Measurements from ENCODE around the gene SCAMP1. TPM values are rescaled to one million over a fixed set of nuclear protein-coding genes. Genes with fewer than 3 reads are reported as not detected.
"Not testable (repeated sequence)": the region's sequence is repeated elsewhere in the genome, so short reads cannot be mapped to it uniquely, and the experiment has no call there.

Gene SCAMP1
- total RNA-seq, 2 experiments from 2014 or later, result 18.0 to 41.1 TPM

DNA sequence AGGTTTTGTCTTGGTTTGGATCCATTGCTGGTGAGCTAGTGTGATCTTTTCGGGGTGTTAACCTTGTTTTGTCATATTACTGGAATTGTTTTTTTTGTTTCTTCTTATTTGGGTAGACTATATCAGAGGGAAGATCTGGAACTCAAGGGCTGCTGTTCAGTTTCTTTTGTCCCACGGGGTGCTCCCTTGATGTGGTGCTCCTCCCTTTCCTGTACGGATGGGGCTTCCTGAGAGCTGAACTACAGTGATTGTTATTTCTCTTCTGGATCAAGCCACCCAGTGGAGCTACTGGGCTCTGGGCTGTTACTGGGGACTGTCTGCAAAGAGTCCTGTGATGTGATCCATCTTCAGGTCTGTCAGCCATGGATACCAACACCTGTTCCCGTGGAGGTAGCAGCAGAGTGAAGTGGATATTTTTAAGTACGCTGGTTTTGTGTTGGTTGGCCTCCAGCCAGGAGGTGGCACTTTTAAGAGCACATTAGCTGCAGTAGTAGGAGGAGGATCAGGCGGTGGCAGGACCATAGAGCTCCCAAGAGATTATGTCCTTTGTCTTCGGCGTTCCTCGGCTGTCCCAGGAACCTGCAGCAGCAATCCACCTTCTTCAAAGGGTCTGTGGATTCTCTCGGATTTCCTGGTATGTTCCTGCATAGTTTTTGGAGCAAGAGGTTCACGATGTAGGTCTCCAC, 27.2 kb downstream of the SCAMP1 start:
- POLR2A ChIA-PET, result interaction anchor here (0.7 to 1.0 kb wide), 2 partner anchors 334 to 377 kb away, joined by 3 to 4 read pairs; no protein-coding TSS in a partner anchor
- intact Hi-C loops (cut with micrococcal nuclease; ENCODE audit: unreplicated experiment), result no loop called here
- no peaks in the 10 kb centered on the region; the same call in 1 of the 2 replicates for H4K20me1 ChIP-seq (ENCODE audit: insufficient read depth, low read length)
- H3K9me3 ChIP-seq (ENCODE audit: low read length), result peaks cover 31% of the 10 kb centered on the region; the same call in 1 of the 2 replicates
- DNase-seq (ENCODE audit: low spot score), result no peak
- BruUV-seq (replicated peaks), result no TSS peak
- no peak overlapping the region for H3K4me3 ChIP-seq (ENCODE audit: low read depth, low read length, poor library complexity, severe bottlenecking)
- CTCF ChIA-PET (ENCODE audit: unreplicated experiment), result no interaction called here
- H2AFZ ChIP-seq (ENCODE audit: low read length), result no peak overlapping the region
- H3K79me2 ChIP-seq (ENCODE audit: insufficient read depth, low read depth, low read length), result peaks cover 46% of the 10 kb centered on the region; the same call in 1 of the 2 replicates
- TF ChIP-seq, protein P1, sequence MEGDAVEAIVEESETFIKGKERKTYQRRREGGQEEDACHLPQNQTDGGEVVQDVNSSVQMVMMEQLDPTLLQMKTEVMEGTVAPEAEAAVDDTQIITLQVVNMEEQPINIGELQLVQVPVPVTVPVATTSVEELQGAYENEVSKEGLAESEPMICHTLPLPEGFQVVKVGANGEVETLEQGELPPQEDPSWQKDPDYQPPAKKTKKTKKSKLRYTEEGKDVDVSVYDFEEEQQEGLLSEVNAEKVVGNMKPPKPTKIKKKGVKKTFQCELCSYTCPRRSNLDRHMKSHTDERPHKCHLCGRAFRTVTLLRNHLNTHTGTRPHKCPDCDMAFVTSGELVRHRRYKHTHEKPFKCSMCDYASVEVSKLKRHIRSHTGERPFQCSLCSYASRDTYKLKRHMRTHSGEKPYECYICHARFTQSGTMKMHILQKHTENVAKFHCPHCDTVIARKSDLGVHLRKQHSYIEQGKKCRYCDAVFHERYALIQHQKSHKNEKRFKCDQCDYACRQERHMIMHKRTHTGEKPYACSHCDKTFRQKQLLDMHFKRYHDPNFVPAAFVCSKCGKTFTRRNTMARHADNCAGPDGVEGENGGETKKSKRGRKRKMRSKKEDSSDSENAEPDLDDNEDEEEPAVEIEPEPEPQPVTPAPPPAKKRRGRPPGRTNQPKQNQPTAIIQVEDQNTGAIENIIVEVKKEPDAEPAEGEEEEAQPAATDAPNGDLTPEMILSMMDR (conservative IDR thresholded peaks at IDR 0.05; ENCODE audit: low read length), result no peak
- TF ChIP-seq EZH2phosphoT487 (IDR thresholded peaks at IDR 0.05; ENCODE audit: borderline replicate concordance, low read depth, low read length), result no peak
- H3K9me2 ChIP-seq (ENCODE audit: insufficient read depth, low read length), result no peaks in the 10 kb centered on the region
- H3K36me3 ChIP-seq (ENCODE audit: insufficient read depth, low read length), result peaks cover 37% of the 10 kb centered on the region
- H3K4me2 ChIP-seq (ENCODE audit: low read length), result no peak overlapping the region
- no peaks in the 10 kb centered on the region for H3K4me1 ChIP-seq (ENCODE audit: insufficient read depth, low read length, poor library complexity, severe bottlenecking)
- no peak overlapping the region for H3K27ac ChIP-seq (ENCODE audit: low read depth, low read length, poor library complexity, severe bottlenecking)

DNA sequence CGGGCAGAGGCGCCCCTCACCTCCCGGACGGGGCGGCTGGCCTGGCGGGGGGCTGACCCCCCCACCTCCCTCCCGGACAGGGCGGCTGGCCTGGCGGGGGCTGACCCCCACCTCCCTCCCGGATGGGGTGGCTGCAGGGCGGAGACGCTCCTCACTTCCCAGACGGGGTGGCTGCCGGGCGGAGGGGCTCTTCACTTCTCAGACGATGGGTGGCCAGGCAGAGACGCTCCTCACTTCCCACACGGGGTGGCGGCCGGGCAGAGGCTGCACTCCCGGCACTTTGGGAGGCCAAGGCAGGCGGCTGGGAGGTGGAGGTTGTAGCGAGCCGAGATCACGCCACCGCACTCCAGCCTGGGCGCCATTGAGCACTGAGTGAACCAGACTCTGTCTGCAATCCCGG, 30.9 kb downstream of the SCAMP1 start:
- H3K4me3 ChIP-seq (ENCODE audit: low read depth, low read length, poor library complexity, severe bottlenecking); CTCF ChIA-PET (ENCODE audit: unreplicated experiment); H4K20me1 ChIP-seq (ENCODE audit: insufficient read depth, low read length); intact Hi-C loops (cut with micrococcal nuclease; ENCODE audit: unreplicated experiment); H3K4me1 ChIP-seq (ENCODE audit: insufficient read depth, low read length, poor library complexity, severe bottlenecking); H2AFZ ChIP-seq (ENCODE audit: low read length); DNase-seq (ENCODE audit: low spot score); BruUV-seq (replicated peaks); H3K9me2 ChIP-seq (ENCODE audit: insufficient read depth, low read length); H3K27ac ChIP-seq (ENCODE audit: low read depth, low read length, poor library complexity, severe bottlenecking); POLR2A ChIA-PET; H3K4me2 ChIP-seq (ENCODE audit: low read length): not testable (repeated sequence)
- peaks cover 22% of the 10 kb centered on the region; the same call in 1 of the 2 replicates for H3K79me2 ChIP-seq (ENCODE audit: insufficient read depth, low read depth, low read length)
- peaks cover 21% of the 10 kb centered on the region; the same call in 1 of the 2 replicates for H3K9me3 ChIP-seq (ENCODE audit: low read length)
- H3K36me3 ChIP-seq (ENCODE audit: insufficient read depth, low read length), result peaks cover 57% of the 10 kb centered on the region

DNA sequence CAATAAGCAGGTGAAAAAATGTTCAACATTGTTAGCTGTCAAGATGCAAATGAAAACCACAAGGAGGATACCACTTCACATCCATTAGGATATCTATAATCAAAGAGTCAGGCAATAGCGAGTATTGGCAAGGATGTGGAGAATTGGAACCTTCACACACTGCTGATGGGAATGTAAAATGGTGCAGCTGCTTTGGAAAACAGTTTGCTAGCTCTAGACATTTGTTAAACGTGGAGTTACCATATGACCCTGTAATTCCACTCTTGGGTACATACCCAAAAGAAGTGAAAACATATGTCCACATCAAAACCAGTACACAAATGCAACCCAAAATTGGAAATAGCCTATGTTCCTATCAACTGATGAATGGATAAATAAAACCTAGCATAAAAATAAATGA, 37.4 kb downstream of the SCAMP1 start:
- ChIA-PET POLR2A (interaction anchor here (0.6 to 0.7 kb wide), 2 partner anchors 8 to 9 kb away, joined by 4 to 5 read pairs; no protein-coding TSS in a partner anchor), CTCF (ENCODE audit: unreplicated experiment) (interaction anchor here (1.1 kb wide), 1 partner anchor 213 kb away, joined by 5 read pairs; no protein-coding TSS in a partner anchor)
- Histone ChIP-seq H3K9me3 (ENCODE audit: low read length) (no peaks in the 10 kb centered on the region), H4K20me1 (ENCODE audit: insufficient read depth, low read length) (no peaks in the 10 kb centered on the region), H2AFZ (ENCODE audit: low read length) (no peak overlapping the region), H3K9me2 (ENCODE audit: insufficient read depth, low read length) (no peaks in the 10 kb centered on the region), H3K79me2 (ENCODE audit: insufficient read depth, low read depth, low read length) (peaks cover 22% of the 10 kb centered on the region; the same call in 1 of the 2 replicates), H3K36me3 (ENCODE audit: insufficient read depth, low read length) (peaks cover 34% of the 10 kb centered on the region), H3K4me1 (ENCODE audit: insufficient read depth, low read length, poor library complexity, severe bottlenecking) (no peaks in the 10 kb centered on the region), H3K4me3 (ENCODE audit: low read depth, low read length, poor library complexity, severe bottlenecking) (no peak overlapping the region), H3K27ac (ENCODE audit: low read depth, low read length, poor library complexity, severe bottlenecking) (no peak overlapping the region), H3K4me2 (ENCODE audit: low read length) (no peak overlapping the region)
- TF ChIP-seq, protein P1 (conservative IDR thresholded peaks at IDR 0.05; ENCODE audit: low read length), result no peak
- no peak for TF ChIP-seq EZH2phosphoT487 (IDR thresholded peaks at IDR 0.05; ENCODE audit: borderline replicate concordance, low read depth, low read length)
- intact Hi-C loops (cut with micrococcal nuclease; ENCODE audit: unreplicated experiment), result no loop called here
- BruUV-seq (replicated peaks), result no TSS peak
- DNase-seq (ENCODE audit: low spot score), result no peak

All from OCI-LY7 (cell line).